Fibroblast of skin of right biceps (primary cell): ENCODE results near the gene INTS6L.

Source experiments
- DNase-seq: peaks from one replicate; pipeline ENCODE4 v3.0.0-alpha.2; 2013

Gene INTS6L

GRCh38 chrX:135520553-135521404 lies at the start of gene INTS6L:
TSS of gene INTS6L (plus strand) at chrX:135520660. CDS start at chrX:135520993, 333 bp downstream.
- peak; percentile 91 for DNase-seq

GRCh38 chrX:135476378-135476777 lies 44.1 kb upstream of the INTS6L start:
- DNase-seq, result no peak

- peak; percentile 58 for DNase-seq
Measured at GRCh38 chrX:135477576-135477975, 42.9 kb upstream of the INTS6L start.

GRCh38 chrX:135480076-135480475 lies 40.4 kb upstream of the INTS6L start:
- no peak for DNase-seq

GRCh38 chrX:135481696-135482179 lies 38.7 kb upstream of the INTS6L start:
- no peak for DNase-seq

GRCh38 chrX:135484641-135485289 lies 35.7 kb upstream of the INTS6L start:
- peak; percentile 35 for DNase-seq

- DNase-seq, result no peak
Measured at GRCh38 chrX:135489542-135489941, 30.9 kb upstream of the INTS6L start.

GRCh38 chrX:135490979-135491514 lies 29.4 kb upstream of the INTS6L start:
- DNase-seq, result no peak

- no peak for DNase-seq
Measured at GRCh38 chrX:135494453-135494852, 26.0 kb upstream of the INTS6L start.

- DNase-seq, result no peak
Measured at GRCh38 chrX:135497736-135498135, 22.7 kb upstream of the INTS6L start.

- DNase-seq, result no peak
Measured at GRCh38 chrX:135498236-135498635, 22.2 kb upstream of the INTS6L start.

GRCh38 chrX:135505351-135505750 lies 15.1 kb upstream of the INTS6L start:
- DNase-seq, result peak; percentile 2

- DNase-seq, result no peak
Measured at GRCh38 chrX:135509885-135510284, 10.6 kb upstream of the INTS6L start.

- DNase-seq, result no peak
Measured at GRCh38 chrX:135512508-135513129, 7.8 kb upstream of the INTS6L start.

- DNase-seq, result no peak
Measured at GRCh38 chrX:135513130-135513515, 7.3 kb upstream of the INTS6L start.

- no peak for DNase-seq
Measured at GRCh38 chrX:135516376-135516775, 4.1 kb upstream of the INTS6L start.

- no peak for DNase-seq
Measured at GRCh38 chrX:135518161-135518560, 2.3 kb upstream of the INTS6L start.

- DNase-seq, result peak; percentile 74
Measured at GRCh38 chrX:135520022-135520552, 373 bp upstream of the INTS6L start.

- peak; percentile 92 for DNase-seq
Measured at GRCh38 chrX:135521405-135522131, 1.1 kb downstream of the INTS6L start.

- no peak for DNase-seq
Measured at GRCh38 chrX:135522132-135522530, 1.7 kb downstream of the INTS6L start.

- no peak for DNase-seq
Measured at GRCh38 chrX:135522878-135523693, 2.6 kb downstream of the INTS6L start.
